Measurements from ENCODE around the gene ABCC2. TPM values are rescaled to one million over a fixed set of nuclear protein-coding genes. Genes with fewer than 3 reads are reported as not detected.
A peak's percentile ranks its signal among the peaks of the same experiment; 100 is the strongest.

The ABCC2 gene
- total and polyA plus RNA-seq, 9 of the 15 experiments (the other 6 are each of a cell fraction or from before 2014, with no cell fraction given): 0.03 to 0.18 (median 0.10) TPM; not detected in 1

GRCh38 chr10:99775850-99776249 is 6.6 kb upstream of the ABCC2 start (continued):
- TF ChIP-seq ZNF318 (IDR thresholded peaks at IDR 0.05; ENCODE audit: borderline replicate concordance in 1 of 2, low read depth in 1 of 2) (peak in 1 of 2 experiments; percentile 58; a peak in 1 of 4 replicates), ZNF449 (CRISPR knock-in tag; IDR thresholded peaks at IDR 0.05) (no peak), ILF3 (IDR thresholded peaks at IDR 0.05; ENCODE audit: borderline replicate concordance) (no peak), NFYB (IDR thresholded peaks at IDR 0.05; ENCODE audit: extremely low read depth, insufficient read length) (no peak), ZNF311 (CRISPR knock-in tag; IDR thresholded peaks at IDR 0.05) (no peak), ZNF79 (CRISPR knock-in tag; IDR thresholded peaks at IDR 0.05; ENCODE audit: low read depth) (no peak), NFRKB (IDR thresholded peaks at IDR 0.05; ENCODE audit: low read depth) (no peak), MTA2 (IDR thresholded peaks at IDR 0.05; ENCODE audit: low read depth) (no peak), PHB2 (IDR thresholded peaks at IDR 0.05; ENCODE audit: low read depth) (no peak), ZBTB33 (CRISPR knock-in tag; IDR thresholded peaks at IDR 0.05) (no peak), SFPQ (IDR thresholded peaks at IDR 0.05; ENCODE audit: low read depth, low read length) (no peak), CREB3 (tag; conservative IDR thresholded peaks at IDR 0.05; ENCODE audit: low read depth) (no peak)
